GM19351 (cell line): ENCODE measurements around the gene TRIO.

Source experiments
- ATAC-seq: cut with Tn5 transposase; IDR thresholded peaks from one replicate; pipeline ENCODE4 v1.9.1; 2021; ENCODE audit warnings: mild to moderate bottlenecking, moderate library complexity; ENCODE audit not compliant: unreplicated experiment

Gene TRIO

GRCh38 chr5:14402424-14402823 is 259.3 kb downstream of the TRIO start:
- no peak for ATAC-seq

GRCh38 chr5:14404780-14405179 is 261.6 kb downstream of the TRIO start:
- ATAC-seq: no peak

- ATAC-seq: no peak
These were observed 262.1 kb downstream of the TRIO start for GRCh38 chr5:14405267-14405666.

DNA sequence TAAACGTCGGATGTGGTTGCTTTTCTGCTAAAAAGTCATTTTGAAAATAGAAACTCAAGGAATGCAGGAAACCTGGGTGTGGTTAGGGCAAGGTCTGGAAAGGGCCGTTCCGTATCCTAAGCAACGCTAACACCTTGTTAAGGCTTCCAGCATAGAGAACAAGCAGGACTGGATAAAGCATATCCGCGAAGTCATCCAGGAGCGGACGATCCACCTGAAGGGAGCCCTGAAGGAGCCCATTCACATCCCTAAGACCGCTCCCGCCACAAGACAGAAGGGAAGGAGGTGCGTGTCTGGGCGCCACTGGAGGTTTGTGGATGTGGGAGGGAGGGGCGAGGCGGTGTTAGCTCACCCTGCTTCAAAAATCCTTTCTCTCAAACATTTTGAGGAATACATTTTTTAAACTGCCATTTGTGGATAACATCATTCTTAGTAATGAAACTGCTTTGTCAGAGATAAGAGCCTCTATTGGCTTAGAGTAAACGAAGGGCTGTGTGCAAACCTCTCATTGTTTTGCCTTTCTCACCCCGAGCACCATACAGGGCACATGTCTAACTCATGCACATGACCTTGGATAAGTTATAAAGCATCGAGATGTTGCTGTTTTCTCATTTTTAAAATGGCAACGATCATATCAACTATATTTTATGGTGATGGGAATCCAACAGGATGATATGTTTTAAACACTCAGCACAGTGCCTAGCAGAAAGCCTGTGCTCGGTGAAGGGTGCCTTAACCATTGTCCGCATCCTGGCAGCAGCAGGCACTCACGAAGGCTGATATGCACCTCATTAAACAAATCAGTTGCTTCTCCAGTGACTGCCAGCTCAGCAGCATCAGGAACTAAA is 262.8 kb downstream of the TRIO start:
- no peak for ATAC-seq

DNA sequence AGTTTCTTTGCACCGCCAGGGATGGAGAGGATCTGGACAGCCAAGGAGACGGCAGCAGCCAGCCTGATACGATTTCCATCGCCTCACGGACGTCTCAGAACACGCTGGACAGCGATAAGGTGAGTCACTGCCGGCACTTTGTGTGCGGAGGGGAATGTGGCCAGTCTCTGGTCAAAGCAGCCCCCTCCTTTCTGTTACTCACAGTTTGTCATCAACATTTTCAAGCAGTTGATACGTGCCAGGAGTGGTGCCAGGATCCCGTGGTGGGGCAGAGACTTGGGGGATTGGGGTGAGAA is 263.4 kb downstream of the TRIO start:
- ATAC-seq: no peak

- no peak for ATAC-seq
These were observed 263.9 kb downstream of the TRIO start for GRCh38 chr5:14407051-14407450.

DNA sequence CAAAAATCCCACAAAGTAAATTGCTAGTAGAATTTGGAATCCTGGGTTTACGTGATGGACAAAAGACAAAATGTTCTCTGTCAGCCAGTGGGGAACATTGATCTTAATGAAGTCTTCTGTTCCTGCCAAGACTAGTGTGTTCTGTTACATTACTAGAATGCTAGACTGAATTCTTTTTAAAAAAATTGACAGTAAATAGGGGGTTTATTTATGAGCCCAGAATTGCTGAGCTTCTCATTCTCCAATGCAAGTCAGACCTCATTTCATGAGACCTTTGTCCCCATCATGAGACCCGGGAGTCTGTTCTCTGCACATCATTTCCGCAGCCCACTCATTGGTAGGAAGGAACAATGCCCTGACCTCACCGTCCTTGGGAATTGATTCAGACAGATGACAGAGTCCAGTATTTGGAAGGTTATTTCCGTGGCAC is 264.6 kb downstream of the TRIO start:
- no peak for ATAC-seq

DNA sequence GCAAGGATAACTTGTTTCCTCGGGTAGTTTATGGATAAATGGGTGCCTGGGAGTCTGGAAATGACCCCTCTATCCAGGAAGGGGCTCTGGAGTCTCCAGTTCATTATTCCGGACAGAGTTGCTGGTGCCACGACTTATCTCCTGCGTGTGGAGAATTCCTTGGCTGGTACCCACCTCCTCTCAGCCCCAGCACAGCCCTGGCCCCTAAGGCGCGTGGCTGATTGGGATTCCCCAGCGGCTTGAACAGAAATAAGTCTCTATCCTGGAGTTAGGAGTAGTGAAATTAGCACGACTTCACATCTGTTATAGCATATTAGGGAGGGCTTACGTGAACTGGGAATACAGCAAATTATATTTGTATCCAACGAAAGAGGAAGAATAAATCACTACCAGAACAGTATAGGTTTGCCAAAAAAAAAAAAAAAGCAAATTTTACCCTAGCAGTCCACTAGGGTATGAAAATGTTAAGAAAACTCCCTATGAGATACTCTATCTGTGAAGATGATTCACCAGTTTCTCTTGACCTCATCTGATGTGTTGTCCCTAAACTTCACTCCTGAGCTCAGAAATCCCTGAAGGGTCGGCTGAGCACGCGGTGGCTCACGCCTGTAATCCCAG is 265.9 kb downstream of the TRIO start:
- peak; percentile 41 for ATAC-seq

DNA sequence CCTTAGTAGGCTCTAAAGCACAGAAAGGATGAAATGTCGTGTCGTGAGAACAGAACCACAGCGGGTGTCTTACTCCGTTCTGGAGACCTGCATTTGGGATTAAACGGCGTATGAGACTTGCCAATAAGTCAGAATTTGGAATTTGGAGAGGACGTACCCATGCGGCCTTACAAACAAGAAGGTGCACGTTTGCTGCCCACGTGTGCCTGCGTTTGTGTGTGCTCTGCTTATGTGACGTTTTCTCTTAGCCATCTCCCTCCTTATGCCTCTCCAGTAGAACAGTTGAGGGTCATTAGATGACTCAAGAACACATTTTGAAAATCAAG is 266.9 kb downstream of the TRIO start:
- ATAC-seq: no peak

DNA sequence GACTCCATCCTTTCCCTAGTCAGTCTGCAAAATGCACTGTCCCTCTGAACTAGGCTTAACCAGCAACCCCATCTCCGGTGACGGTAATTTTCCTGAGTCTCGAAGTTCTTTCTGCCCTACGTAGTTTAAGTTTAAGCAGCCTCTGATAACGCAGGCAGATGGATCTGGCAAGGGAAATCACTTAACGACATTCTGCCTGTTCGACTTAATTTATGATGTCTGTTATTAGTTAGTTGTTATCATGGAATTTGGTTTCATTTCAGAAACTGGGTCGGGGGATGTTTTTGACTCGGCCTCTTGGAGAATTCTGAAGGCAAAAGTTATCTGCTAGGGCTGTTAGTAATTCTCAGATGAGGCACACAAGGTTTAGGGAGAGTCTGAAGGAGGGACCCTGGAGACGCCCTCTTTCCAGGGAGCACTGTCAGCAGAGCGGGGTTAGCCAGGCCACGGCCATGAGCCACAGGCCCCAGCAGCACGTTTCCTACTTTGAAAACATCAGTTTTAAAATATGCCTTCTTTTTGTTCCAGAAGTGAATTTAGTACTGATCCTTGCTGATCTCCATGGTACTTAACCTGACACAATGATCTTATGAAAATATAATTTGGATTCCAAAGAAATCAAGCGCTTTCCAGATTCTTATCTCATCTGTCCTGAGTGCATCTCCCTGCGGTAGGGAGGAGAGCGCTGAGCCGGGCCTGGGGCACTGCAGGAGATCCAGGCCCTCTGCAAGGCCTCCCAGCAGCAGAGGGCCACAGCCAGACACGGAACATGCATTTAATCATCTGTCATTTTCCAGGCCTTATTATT is 267.5 kb downstream of the TRIO start:
- ATAC-seq: no peak

GRCh38 chr5:14411216-14411615 is 268.1 kb downstream of the TRIO start:
- no peak for ATAC-seq

- no peak for ATAC-seq
These were observed 270.2 kb downstream of the TRIO start for GRCh38 chr5:14413331-14413750.

GRCh38 chr5:14414007-14414406 is 270.9 kb downstream of the TRIO start:
- ATAC-seq: no peak

GRCh38 chr5:14414656-14415023 is 271.5 kb downstream of the TRIO start:
- no peak for ATAC-seq

DNA sequence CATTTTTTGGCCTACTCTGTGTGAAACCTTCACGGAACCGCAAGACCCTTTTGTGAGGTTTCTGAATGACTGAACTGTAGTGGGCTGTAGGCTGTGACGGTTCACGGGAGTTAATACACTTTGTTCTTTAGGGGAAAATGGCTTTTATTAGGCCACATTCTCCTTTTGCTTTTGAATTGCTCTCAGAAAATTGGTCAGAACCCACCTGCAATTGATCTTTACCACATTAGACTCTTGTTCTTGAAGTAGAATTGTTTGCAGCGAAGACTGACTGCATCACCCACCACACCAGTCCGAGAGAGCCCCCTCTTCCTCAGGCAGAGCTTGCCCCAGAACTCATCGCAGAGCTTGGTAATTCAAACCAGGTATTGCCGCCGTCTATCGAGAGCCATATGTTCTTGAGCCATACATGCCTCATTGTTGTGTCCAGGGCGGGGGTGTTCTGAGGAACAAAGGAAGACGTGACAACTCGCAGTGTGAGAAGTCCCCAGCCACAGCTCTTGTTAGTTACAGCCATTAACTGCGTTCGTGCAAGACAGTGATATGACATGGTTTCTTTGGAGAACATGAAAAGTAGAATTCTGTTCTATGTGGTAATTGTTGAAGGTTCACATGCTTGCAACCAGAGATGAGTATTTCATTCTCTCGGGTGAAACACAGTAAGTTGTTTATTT is 272.0 kb downstream of the TRIO start:
- ATAC-seq: peak; percentile 88

DNA sequence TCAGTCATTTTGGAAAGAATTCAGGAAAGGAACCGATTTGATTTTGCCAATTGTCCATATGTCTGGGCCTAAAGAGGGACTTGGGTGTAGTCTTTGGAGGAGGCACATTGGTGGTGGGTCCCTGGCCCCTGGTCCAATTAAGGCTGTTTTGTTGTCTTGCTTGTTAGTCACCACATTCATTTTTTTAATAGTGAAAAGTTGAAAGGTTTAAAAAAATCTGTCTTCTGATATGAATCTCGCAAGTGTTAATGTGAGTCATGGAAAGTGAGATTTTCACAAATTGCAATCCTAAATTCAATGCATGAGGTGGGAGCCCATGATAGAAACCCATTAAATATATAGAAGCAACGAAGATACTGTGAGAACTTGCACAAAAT is 272.5 kb downstream of the TRIO start:
- no peak for ATAC-seq

- no peak for ATAC-seq
These were observed 273.6 kb downstream of the TRIO start for GRCh38 chr5:14416621-14417275.

GRCh38 chr5:14417276-14417730 is 274.2 kb downstream of the TRIO start:
- ATAC-seq: no peak

DNA sequence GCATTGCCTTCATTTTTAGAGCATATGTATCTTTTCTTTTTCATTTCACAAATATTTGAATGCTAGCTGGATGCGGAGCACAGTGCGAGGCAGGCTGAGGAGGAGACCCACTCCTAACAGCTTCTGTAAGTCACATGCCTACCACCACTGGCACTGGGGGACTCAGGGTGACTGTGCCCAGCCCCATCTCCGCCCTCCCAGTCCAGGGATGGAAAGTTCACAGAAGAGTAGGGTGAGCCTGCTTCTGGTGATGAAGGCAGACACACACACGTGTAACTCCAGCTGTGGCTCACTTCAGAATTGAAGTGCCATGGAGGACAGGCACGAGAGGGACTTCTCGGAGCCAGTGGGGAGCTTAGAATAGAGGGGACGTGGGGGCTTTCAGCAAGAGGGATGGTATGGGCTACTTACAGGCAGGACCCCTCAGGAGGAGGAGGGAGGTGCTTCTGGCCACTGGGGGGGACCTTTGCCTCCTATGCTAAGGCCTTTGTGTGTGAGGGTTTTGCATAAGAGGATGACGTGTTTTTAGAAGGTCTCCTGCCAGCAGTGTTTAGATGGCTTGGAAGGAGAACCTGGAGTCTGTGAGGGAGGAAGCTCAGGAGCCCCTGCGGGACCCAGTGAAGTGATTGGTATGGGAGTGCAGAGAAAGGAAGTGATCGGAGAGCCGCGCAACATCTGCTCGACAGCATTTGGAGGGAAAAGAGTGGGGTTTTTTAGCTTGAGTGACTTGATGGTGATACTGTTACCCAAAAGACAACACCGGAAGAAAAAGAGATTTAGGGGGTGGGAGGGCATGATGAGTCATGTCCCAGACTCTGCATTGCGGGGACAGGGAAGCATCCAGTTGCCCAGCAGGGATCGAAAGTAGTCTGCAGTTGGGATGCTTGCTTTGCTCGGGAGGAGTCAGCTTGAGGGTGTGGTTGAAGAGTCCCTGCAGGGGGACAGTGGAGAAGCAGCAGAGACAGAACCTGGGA is 274.9 kb downstream of the TRIO start:
- ATAC-seq: no peak

DNA sequence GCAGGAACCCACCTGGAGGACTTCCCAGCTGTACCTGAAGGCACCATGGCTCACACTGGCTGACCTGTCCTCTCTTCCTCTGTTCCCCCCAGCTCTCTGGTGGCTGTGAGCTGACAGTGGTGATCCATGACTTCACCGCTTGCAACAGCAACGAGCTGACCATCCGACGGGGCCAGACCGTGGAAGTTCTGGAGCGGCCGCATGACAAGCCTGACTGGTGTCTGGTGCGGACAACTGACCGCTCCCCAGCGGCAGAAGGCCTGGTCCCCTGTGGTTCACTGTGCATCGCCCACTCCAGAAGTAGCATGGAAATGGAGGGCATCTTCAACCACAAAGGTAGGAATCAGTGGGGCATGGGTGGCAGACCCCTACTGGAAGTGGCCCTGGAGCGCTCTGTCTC is 276.5 kb downstream of the TRIO start:
- no peak for ATAC-seq
